HEK293 (cell line): Measurements from ENCODE around the gene CACNB4.

ENCODE experiments used
- CTCF ChIA-PET: fragments of 350-600 bp; formaldehyde crosslinking; extraction: SDS; loops from one replicate; lab custom pipeline; 2021; ENCODE audit warnings: antibody characterized with exemption; lab: Yijun Ruan, JAX
- POLR2A ChIA-PET: fragments of 300-600 bp; formaldehyde crosslinking; extraction: SDS; loops from one replicate; lab custom pipeline; 2020; ENCODE audit warnings: antibody characterized with exemption, inconsistent platforms; lab: Yijun Ruan, JAX
- H3K27ac ChIP-seq: fragments of 200-500 bp; sonication (Bioruptor generic); 2 replicates; pipeline ENCODE4 v1.5.1; 2014; ENCODE audit warnings: low read depth, low read length, control low read depth, inconsistent platforms; ENCODE audit errors: extremely low read depth
- H3K36me3 ChIP-seq, 2 experiments: fragments of 200-500 bp in 1 of 2; sonication (Bioruptor generic) in 1 of 2; 1 replicate in 1 of 2; 2 replicates in 1 of 2; pipeline ENCODE4 v1.5.1; 2014 to 2017; ENCODE audit warnings: inconsistent platforms in 2 of 2, low read length in 2 of 2; ENCODE audit not compliant: control insufficient read depth in 2 of 2, insufficient read depth in 1 of 2
- H3K4me1 ChIP-seq: fragments of 200-500 bp; sonication (Bioruptor generic); 2 replicates; pipeline ENCODE4 v1.5.1; 2014; ENCODE audit warnings: mild to moderate bottlenecking, low read length, inconsistent platforms; ENCODE audit not compliant: control insufficient read depth, insufficient read depth
- H3K4me3 ChIP-seq: 2 replicates; pipeline ENCODE4 v1.5.1; 2011; ENCODE audit warnings: low read depth, mild to moderate bottlenecking, control low read depth, low read length, moderate library complexity
- H3K9me3 ChIP-seq: fragments of 200-500 bp; sonication (Bioruptor generic); 2 replicates; pipeline ENCODE4 v1.5.1; 2014; ENCODE audit warnings: low read depth, low read length, inconsistent platforms; ENCODE audit not compliant: control insufficient read depth, insufficient read depth
- CTCF ChIP-seq: fragments of 450-650 bp; formaldehyde crosslinking; IDR thresholded peaks from 2 replicates; pipeline ENCODE4 v1.5.1; 2016; ENCODE audit warnings: missing biosample characterization, missing genetic modification characterization
- HOXD13 ChIP-seq: sonication (generic); formaldehyde crosslinking; IDR thresholded peaks from 2 replicates; pipeline ENCODE4 v1.8.0; 2022; ENCODE audit warnings: missing genetic modification reagents, borderline replicate concordance
- ZBTB8A ChIP-seq: fragments of 450-650 bp; formaldehyde crosslinking; IDR thresholded peaks from 2 replicates; pipeline ENCODE4 v1.5.1; 2016; ENCODE audit warnings: missing biosample characterization, missing genetic modification characterization
- ZNF214 ChIP-seq: fragments of 450-650 bp; formaldehyde crosslinking; IDR thresholded peaks from 2 replicates; pipeline ENCODE4 v1.5.1; 2017; ENCODE audit warnings: missing biosample characterization, mild to moderate bottlenecking, missing genetic modification characterization, borderline replicate concordance
- ZNF280C ChIP-seq: fragments of 450-650 bp; formaldehyde crosslinking; IDR thresholded peaks from 2 replicates; pipeline ENCODE4 v1.5.1; 2016; ENCODE audit warnings: missing biosample characterization, missing genetic modification characterization
- ZNF341 ChIP-seq: fragments of 450-650 bp; formaldehyde crosslinking; IDR thresholded peaks from 2 replicates; pipeline ENCODE4; 2016; ENCODE audit warnings: low read depth, missing biosample characterization, missing genetic modification characterization
- ZNF366 ChIP-seq: fragments of 450-650 bp; formaldehyde crosslinking; conservative IDR thresholded peaks from 2 replicates; pipeline ENCODE4 v1.5.1; 2016; ENCODE audit warnings: missing biosample characterization, missing genetic modification characterization
- ZNF426 ChIP-seq: fragments of 450-650 bp; formaldehyde crosslinking; IDR thresholded peaks from 2 replicates; pipeline ENCODE4 v1.5.1; 2017; ENCODE audit warnings: missing biosample characterization, missing genetic modification characterization, mild to moderate bottlenecking, inconsistent platforms, moderate library complexity
- ZNF560 ChIP-seq: fragments of 450-650 bp; formaldehyde crosslinking; IDR thresholded peaks from 2 replicates; pipeline ENCODE4 v1.5.1; 2017; ENCODE audit warnings: missing biosample characterization, missing genetic modification characterization, borderline replicate concordance
- ZNF623 ChIP-seq: fragments of 450-650 bp; formaldehyde crosslinking; IDR thresholded peaks from 2 replicates; pipeline ENCODE4 v1.5.1; 2016; ENCODE audit warnings: missing biosample characterization, missing genetic modification characterization
- ZNF670 ChIP-seq: fragments of 450-650 bp; formaldehyde crosslinking; IDR thresholded peaks from 2 replicates; pipeline ENCODE4 v1.5.1; 2016; ENCODE audit warnings: missing biosample characterization, missing genetic modification characterization, low read depth
- ZNF747 ChIP-seq: fragments of 450-650 bp; formaldehyde crosslinking; IDR thresholded peaks from 2 replicates; pipeline ENCODE4 v1.5.1; 2016; ENCODE audit warnings: missing biosample characterization, missing genetic modification characterization
- TF ChIP-seq, protein P1 (sequence below): fragments of 450-650 bp; formaldehyde crosslinking; IDR thresholded peaks from 2 replicates; pipeline ENCODE4 v1.5.1; 2016; ENCODE audit warnings: missing biosample characterization, missing genetic modification characterization
- TF ChIP-seq, protein P2 (sequence below): fragments of 450-650 bp; formaldehyde crosslinking; conservative IDR thresholded peaks from 2 replicates; pipeline ENCODE4 v1.5.1; 2016; ENCODE audit warnings: low read depth, missing biosample characterization, missing genetic modification characterization
- TF ChIP-seq, protein P3 (sequence below): fragments of 450-650 bp; formaldehyde crosslinking; conservative IDR thresholded peaks from 2 replicates; pipeline ENCODE4 v1.5.1; 2016; ENCODE audit warnings: low read depth, missing biosample characterization, missing genetic modification characterization

Gene CACNB4

GRCh38 chr2:151789055-151789834 is 309.6 kb downstream of the CACNB4 start (continued):
- no peak for TF ChIP-seq ZNF341 (tag by site-specific recombination)
- no peak for TF ChIP-seq ZNF747 (tag by site-specific recombination)
- TF ChIP-seq ZBTB8A (tag by site-specific recombination) = peak; percentile 51
- TF ChIP-seq, protein P1, sequence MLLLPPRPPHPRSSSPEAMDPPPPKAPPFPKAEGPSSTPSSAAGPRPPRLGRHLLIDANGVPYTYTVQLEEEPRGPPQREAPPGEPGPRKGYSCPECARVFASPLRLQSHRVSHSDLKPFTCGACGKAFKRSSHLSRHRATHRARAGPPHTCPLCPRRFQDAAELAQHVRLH = no peak
- TF ChIP-seq, protein P2, sequence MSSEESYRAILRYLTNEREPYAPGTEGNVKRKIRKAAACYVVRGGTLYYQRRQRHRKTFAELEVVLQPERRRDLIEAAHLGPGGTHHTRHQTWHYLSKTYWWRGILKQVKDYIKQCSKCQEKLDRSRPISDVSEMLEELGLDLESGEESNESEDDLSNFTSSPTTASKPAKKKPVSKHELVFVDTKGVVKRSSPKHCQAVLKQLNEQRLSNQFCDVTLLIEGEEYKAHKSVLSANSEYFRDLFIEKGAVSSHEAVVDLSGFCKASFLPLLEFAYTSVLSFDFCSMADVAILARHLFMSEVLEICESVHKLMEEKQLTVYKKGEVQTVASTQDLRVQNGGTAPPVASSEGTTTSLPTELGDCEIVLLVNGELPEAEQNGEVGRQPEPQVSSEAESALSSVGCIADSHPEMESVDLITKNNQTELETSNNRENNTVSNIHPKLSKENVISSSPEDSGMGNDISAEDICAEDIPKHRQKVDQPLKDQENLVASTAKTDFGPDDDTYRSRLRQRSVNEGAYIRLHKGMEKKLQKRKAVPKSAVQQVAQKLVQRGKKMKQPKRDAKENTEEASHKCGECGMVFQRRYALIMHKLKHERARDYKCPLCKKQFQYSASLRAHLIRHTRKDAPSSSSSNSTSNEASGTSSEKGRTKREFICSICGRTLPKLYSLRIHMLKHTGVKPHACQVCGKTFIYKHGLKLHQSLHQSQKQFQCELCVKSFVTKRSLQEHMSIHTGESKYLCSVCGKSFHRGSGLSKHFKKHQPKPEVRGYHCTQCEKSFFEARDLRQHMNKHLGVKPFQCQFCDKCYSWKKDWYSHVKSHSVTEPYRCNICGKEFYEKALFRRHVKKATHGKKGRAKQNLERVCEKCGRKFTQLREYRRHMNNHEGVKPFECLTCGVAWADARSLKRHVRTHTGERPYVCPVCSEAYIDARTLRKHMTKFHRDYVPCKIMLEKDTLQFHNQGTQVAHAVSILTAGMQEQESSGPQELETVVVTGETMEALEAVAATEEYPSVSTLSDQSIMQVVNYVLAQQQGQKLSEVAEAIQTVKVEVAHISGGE (tag by site-specific recombination) = peak; percentile 62
- peak; percentile 79 for TF ChIP-seq ZNF426
- no peak for TF ChIP-seq HOXD13 (CRISPR knock-in tag)
- TF ChIP-seq ZNF560 (tag by site-specific recombination) = peak; percentile 48; the same call in 1 of the 2 replicates
- peak; percentile 63 for TF ChIP-seq ZNF623 (tag by site-specific recombination)
- TF ChIP-seq, all 188 proteins: peak for 20

- Histone ChIP-seq H3K27ac (no peak overlapping the region), H3K36me3 (peaks cover 0 to 37% of the 10 kb centered on the region in 2 experiments; a peak in 1 of 3 replicates), H3K9me3 (no peaks in the 10 kb centered on the region)
- CTCF ChIA-PET = interaction anchor here (1.4 kb wide), 1 partner anchor 239 kb away, joined by 6 read pairs; no protein-coding TSS in a partner anchor
- TF ChIP-seq ZNF280C (tag by site-specific recombination) (no peak), ZNF214 (tag by site-specific recombination) (no peak), CTCF (tag by site-specific recombination) (no peak), ZNF366 (no peak), ZNF670 (tag by site-specific recombination) (no peak)
- TF ChIP-seq, protein P3, sequence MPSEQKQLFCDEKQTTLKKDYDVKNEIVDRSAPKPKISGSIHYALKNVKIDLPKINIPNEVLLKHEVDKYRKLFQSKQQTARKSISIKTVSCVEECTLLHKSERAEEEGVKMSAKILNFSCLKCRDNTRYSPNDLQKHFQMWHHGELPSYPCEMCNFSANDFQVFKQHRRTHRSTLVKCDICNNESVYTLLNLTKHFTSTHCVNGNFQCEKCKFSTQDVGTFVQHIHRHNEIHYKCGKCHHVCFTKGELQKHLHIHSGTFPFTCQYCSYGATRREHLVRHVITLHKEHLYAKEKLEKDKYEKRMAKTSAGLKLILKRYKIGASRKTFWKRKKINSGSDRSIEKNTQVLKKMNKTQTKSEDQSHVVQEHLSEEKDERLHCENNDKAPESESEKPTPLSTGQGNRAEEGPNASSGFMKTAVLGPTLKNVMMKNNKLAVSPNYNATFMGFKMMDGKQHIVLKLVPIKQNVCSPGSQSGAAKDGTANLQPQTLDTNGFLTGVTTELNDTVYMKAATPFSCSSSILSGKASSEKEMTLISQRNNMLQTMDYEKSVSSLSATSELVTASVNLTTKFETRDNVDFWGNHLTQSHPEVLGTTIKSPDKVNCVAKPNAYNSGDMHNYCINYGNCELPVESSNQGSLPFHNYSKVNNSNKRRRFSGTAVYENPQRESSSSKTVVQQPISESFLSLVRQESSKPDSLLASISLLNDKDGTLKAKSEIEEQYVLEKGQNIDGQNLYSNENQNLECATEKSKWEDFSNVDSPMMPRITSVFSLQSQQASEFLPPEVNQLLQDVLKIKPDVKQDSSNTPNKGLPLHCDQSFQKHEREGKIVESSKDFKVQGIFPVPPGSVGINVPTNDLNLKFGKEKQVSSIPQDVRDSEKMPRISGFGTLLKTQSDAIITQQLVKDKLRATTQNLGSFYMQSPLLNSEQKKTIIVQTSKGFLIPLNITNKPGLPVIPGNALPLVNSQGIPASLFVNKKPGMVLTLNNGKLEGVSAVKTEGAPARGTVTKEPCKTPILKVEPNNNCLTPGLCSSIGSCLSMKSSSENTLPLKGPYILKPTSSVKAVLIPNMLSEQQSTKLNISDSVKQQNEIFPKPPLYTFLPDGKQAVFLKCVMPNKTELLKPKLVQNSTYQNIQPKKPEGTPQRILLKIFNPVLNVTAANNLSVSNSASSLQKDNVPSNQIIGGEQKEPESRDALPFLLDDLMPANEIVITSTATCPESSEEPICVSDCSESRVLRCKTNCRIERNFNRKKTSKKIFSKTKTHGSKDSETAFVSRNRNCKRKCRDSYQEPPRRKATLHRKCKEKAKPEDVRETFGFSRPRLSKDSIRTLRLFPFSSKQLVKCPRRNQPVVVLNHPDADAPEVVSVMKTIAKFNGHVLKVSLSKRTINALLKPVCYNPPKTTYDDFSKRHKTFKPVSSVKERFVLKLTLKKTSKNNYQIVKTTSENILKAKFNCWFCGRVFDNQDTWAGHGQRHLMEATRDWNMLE = no peak
- TF ChIP-seq, all 188 proteins: peak for 0
- POLR2A ChIA-PET = no interaction called here
- H3K4me3 ChIP-seq = no peak overlapping the region
- no peaks in the 10 kb centered on the region for H3K4me1 ChIP-seq
Measured at GRCh38 chr2:151786483-151786882, 312.4 kb downstream of the CACNB4 start.
